ENCODE data around the gene TREML4.

TREML4 gene

DNA sequence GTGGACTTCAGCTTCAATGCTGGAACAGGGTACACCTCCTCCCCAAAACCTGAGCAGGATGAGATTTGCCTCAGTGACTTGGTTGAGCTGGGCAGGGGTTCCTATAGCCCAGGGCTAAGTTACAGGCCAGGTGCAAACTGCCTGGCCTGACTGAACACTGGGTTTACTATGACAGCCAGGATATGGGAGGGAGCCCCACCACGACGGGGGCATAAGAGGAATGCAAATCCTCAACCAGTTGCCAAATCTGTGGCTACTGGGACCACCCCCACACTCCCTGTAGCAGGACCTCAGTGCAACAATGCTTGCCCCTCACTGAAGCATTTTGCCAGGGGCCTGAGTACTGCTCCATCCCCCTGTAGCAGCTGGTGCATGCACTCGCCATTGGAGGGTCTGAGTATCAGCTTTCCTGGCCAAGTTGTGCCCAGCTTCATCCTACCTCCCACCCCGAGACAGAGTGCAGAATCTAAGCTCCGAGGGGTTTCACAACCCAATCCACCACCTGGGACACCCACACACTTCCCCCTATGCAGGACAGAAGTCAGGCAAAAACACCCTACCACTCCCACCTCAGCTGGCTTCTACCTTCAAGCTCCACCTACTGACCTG lies 27.6 kb downstream of the TREML4 start:
- no peak for DNase-seq (ENCODE audit: low spot score)

DNA sequence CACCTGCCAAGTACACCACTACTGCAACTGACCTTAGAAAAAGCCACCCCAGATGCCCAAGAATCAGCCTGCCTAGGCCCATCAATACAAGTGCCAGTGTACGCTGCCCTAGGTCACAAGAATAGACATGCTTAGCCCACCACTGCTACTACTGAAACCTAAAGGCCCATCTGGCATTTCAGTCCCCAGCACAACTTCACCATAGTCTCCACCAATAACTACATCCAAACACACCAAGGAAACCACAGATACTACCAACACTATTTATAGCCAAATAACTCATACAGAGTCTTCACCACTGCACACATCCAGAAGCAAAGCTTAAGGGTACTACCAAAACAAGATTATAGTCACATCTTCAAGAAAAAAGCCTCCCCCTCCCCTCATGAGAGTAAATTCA lies 28.2 kb downstream of the TREML4 start:
- no peak for DNase-seq (ENCODE audit: low spot score)

DNA sequence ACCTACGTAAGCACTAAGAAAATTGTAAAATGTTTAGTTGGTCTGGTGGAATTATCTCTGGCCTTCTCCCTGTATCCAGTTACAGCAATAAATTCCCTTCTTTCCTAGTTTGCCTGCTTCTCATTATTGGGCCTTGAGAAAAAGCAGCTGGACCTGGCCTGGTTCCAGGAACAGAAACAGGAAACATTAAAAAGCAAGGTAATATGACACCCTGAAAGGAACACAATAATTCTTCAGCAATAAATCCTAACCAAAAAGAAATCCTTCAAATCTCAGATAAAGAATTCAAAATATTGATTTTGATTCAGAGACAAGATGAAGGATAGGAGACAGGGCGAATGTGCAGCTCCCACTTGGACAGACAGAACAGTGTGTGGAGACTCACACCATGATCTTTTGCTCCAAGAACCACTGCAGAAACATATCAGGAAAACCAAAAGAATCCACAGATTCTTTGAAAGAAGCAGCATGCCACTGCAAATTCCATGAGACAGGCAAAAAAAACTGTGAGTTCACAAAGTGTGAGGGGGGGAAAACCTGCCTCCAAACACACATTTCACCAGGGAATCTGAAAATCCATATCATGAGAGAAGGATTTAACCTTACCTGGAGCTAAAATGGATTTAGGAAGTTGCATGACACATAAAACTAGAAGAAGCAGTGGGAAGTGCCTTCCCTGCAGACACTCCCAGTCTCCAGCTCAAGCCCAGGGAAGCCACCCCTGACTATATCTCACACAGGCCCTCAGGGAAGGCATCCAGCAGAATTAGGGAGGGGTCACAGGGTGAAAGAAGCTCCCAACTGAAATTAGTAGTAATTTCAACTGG lies 29.4 kb downstream of the TREML4 start:
- DNase-seq (ENCODE audit: low spot score) = peak; percentile 16

DNA sequence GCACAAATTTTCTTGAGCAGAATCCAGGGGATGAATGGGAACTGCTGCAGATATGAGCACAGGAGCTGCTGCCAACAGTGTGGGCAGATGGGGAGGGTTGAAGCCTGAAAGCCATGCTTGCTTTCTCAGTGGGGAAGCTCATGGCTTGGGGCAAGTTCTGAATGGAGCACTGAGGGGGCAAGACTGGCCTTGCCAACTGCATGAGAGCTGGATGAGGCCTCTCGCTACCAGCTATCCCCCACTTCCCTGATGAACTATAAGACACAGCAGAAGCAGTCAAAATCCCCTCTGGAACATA lies 30.0 kb downstream of the TREML4 start:
- DNase-seq (ENCODE audit: low spot score) = no peak

DNA sequence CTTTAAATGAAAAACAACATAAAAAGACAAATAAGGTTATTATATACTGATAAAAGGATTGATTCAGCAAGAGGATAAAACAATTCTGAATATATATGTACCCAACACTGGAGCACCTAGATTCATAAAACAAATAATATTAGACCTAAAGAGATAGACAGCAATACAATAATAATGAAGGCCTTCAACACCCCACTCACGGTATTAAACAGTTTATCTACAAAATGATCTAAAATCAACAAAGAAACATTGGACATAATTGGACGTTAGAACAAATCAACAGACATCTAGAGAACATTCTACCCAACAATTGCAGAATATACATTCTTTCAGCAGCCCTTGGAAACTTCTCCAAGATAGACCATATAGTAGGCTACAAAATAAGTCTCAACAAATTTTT lies 34.3 kb downstream of the TREML4 start:
- no peak for DNase-seq (ENCODE audit: low spot score)

DNA sequence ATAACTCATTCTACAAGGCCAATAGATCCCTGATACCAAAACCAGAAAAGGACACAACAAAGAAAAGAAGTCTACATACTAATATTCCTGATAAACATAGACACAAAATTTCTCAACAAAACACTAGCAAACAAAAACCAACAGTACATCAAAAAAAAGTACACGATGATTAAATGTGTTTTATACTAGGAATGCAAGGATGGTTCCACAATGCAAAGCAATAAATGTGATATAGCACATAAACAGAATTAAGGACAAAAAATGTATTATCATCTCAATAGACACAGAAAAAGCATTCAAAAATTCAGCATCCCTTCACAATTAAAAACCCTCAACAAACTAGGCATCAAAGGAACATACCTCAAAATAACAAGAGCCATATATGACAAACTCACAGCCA lies 35.1 kb downstream of the TREML4 start:
- DNase-seq (ENCODE audit: low spot score) = no peak

DNA sequence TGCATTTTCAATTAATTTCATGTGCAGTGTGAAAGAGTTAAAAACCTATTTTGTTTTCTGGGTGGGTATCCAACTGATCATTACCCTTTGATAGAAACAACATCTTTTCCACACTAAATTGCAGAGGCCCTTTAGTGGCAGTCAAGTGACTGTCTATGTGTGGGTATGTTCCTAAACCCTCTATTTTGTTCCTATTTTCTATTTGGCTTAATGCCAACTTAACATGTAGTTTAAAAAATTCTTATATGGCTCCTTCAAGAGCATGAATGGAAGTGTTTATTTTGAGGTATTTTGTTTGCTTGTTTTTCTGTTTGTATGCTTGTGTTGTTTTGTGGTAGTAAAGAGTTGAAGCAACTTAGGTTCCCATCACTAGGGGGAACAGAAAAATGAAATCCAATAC lies 38.4 kb downstream of the TREML4 start:
- DNase-seq (ENCODE audit: low spot score) = no peak

DNA sequence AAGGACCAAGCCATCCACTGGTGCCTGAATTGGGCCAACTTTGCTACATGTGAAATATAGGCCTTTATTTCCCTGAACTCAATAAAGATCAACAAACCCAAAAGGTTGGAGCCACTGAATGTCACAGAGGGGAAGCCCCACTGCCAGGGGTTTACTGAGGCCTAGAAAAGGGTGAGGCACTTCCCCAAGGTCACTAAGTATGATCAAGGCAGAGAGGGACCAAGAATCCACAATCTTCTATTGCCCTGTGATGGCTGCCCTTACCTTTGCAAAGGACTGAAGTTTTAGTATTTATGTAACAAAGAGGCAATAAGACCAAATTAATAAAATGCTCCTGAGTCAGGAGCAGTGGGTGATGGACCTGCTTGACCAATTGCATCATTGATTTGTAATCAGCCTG lies 40.3 kb downstream of the TREML4 start:
- DNase-seq (ENCODE audit: low spot score) = no peak

DNA sequence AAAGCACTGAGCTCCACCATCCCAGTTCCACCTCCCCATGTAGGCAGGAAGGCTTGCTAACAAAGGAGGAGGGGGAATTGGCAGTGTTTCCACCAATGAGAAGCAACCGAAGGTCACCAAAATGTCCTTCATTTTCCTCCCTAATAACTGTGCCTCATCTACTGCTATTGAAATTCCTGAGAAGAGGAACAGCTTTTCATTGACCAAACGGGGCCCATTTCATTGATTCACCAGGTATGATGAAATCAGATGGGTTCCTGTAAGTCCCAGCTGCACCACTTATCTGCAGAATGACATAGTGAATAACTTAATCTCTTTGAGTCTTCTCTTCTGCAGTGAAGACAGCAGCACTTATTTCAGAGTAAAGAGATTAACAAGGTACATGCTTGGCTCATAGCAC lies 41.0 kb downstream of the TREML4 start:
- no peak for DNase-seq (ENCODE audit: low spot score)

DNA sequence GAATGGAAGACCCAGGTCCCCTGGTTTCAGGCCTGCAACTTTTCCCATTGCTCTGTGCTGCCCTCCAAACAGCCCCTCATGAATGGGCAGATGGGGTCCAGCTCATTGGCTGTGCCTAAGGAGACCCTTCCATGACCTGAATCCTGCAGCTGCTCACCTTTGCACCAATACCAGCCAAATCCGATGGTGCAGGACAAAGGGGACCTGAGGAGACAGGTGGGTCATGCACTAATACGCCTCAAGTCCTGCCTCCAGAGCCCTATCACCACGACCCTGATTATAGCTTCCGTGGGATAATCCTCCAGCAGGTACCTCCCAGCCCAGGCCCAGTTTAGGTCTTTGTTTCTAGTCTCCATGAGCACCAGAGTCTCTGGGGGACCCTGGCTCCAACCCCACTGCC lies 41.6 kb downstream of the TREML4 start:
- DNase-seq (ENCODE audit: low spot score) = no peak

DNA sequence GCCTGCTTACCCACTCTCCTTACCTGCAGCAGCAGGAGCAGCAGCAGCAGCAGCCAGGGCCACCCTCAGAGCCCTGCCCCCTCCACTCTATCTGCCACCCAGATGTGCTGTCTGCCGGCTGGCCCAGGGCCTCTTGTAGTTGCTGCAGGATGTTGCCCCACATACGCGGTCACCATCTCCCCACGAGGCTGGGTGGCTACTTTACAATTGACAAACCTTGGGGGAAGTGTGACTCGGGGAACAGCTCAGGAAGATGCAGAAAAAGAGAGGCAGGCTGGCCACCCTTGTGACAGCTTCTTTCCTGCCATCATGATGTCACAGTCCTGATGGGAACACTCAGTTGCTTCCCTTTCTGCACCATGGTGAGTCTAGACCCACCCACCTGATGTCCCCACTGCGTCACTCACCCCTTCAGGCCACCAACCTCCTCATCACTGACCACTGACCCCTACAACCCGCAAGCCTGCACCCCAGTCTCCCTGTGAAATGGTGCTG lies 43.8 kb downstream of the TREML4 start:
- DNase-seq (ENCODE audit: low spot score) = no peak

DNA sequence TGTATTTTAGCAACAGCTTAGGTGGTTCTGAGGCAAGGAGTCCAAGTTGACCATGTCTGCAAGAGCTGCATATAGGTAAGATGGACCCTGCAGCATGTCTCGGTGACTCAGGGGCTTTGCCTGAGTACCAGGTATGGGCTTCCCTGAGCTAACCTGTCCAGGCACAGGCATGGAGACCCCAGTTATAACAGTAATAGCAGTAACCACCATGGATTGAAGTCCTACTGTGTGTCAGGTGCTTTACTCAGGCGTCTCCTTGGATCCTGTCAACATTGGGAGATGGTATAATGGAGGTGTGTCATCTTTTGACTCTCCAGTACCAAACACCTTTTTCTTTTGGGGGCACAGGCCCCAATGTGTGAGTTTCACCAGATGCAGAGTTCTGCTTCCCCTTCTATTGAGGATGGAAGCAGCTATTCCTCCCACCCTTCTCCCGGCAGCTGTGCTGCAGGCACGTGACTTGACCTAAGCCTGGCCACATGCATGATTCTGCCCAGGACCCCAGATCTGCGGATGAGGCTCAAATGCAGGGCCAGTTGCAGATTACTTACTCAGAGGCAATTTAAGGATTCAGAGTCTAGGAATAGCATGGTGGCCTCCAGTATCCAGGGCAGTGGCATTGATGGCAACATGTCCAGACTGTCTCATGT lies 44.6 kb downstream of the TREML4 start:
- DNase-seq (ENCODE audit: low spot score) = no peak

DNA sequence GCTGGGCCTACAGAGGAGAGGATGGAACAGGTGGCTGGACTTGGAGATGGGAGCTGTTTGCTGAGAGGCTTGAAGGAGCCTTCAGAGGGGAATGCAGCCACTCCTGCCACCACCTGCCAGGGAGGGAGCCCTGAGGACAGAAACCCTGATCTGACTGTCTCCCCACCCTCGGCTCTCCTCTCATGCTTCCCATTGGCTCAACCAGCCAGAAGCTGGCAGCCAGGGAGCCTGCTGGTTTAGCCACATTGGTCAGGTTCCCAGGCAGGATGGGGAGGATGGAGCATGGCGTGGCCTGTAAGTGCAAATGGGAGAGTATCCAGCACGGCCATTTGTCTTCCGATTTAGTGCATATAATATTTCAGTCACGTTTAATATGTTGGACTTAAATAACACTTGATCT lies 45.6 kb downstream of the TREML4 start:
- DNase-seq (ENCODE audit: low spot score) = no peak

DNA sequence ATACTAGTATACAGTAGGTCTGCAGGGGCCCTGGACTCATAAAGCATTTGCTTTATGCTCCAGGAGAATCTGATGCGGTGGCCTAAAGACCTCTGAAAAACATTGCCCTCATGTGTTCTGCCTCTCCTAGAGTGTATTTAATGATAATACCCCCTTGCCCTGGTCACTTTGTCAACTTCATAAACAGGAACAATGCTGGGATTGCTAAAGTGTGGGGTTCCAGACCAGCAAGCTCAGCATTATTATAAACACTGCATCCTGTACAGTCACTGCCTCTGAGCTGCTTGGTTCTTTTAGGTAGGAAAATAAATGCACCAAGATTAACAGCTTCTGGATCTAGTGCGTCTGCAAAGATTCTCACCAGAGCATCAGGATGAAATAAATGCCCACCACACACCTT lies 46.1 kb downstream of the TREML4 start:
- DNase-seq (ENCODE audit: low spot score) = no peak

DNA sequence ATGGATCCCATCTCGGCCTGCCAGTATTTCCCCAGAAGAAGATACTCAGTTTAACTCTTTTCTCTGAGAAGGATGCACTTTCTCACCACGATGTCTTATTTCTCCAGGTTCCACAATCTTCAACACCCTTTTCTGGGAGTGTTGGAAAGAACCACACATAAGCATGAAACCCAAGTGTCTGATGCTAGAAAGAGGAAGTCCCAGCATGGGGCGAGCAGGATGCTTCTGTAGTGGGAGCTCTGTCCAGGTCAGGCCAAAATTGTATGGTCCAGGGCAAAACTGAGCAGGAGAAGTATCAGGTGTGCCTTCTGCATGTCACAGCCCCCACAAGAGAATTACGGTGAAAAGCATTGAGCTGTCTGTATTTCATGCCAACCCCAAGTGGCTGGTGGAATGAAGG lies 47.3 kb downstream of the TREML4 start:
- DNase-seq (ENCODE audit: low spot score) = no peak

DNA sequence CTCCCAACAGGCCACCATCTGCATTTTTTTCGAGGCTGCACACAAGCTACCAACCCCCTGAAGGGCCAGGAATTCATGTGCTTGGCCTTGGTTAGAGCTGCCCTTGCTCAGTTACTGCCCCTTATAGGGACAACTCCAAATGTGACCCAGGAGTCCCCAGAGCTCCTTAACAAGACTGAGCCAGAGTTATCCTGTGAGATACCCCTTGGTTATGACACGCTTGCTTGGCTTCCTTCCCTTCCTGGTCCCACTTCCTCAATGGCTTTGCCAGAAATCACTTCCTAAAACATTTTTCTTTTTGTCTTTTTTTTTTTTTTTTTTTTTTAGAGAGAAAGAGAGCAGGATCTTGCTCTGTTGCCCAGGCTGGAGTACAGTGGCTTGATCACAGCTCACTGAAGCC lies 49.5 kb downstream of the TREML4 start:
- DNase-seq (ENCODE audit: low spot score) = no peak

DNA sequence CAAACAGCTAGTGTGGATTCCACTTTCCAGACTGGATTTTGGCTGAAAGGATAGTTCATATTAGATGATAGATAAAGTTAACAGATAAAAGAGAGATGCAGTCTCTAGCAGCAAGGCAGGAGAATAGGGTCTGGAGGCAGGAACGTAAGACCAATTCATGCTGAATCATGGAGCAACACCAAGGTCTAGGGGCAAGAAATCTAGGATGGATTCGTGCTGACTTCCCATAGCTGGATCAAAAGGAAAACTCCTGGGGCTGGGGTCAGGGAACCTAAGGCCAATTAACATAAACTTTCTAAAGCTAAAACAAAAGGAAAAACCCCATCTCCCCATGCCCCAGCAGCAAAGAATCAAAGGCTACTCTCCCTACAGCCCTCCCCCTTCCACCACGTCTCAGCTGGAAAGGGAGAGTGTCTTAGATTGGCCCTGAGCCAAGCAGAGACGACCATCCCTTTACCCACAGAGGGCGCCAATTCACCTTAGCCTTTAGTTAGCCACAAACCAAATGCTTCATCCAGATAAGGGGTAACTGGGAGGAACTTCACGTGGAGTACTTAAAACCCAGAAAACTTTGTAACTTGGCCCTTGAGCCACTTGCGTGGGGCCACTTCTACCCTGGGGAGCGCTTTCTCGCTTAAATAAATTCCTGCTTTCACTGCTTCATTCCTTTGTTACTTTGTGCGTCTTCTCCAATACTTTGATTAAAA lies 50.7 kb downstream of the TREML4 start:
- DNase-seq (ENCODE audit: low spot score) = peak; percentile 55

DNA sequence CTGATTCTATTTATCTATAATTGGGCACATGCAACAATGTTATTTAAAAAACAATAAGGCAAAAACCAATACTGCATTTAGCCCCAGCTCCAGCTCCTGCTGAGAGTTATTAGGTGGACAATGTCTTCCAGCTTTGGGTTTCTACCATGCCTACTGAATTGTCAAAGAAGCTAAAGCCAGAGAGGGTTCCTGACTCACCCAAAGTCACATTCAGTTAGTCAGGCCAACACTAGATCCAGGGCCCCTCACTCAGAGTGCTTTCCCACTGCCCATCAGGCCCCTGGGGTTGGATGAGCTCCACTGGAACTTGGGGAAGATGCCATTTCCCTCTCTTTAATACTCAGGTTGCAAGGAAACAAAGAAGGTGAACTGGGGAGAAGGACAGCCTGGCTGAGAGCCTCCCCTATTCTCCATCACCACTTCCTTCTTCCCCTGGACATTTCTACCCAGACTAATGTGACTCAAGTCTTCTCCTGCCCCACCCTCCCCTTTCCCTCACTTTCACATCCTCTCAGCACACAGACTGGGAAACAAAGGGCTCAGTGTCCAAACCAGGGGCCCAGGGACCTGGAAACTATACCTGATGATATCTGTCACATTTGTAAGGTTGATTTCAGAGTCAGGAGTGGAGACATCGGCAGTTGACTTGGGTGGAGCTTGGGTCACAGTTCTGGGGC lies 52.4 kb downstream of the TREML4 start:
- peak; percentile 3 for DNase-seq (ENCODE audit: low spot score)

DNA sequence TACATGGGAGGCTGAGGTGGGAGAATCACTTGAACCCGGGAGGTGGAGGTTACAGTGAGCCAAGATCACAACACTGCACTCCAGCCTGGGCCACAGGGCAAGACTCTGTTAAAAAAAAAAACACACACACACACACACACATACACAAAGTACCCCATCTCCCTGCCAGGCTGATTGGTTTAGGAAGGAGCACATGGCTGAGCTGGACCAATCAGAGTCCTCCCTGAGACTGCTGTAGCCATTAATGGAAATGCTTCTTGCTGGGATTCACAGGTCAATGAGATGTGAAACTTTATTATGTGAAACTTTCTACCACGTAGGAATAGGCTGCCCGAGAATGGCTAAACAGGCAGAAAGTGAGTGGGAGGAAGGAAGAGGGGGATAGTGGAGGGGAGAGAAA lies 55.5 kb downstream of the TREML4 start:
- no peak for DNase-seq (ENCODE audit: low spot score)

DNA sequence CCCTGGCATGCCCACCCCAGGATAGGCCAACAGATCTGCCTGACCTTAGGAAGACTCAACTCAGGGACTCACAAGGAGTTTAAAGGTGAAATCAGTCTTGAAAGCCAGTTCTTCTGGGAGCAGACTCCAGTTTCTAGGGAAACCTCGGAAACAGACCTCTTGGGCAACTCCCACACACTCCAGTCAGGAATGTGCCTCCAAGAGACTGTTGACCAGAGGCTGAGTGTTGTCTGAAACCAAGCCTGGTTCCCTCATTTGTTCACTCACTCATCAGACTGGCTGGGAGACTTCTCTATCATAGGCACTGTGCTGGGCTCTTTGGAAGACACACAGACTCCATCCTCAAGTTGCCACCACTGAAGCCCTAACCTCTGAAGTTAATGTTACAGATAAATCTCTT lies 56.6 kb downstream of the TREML4 start:
- DNase-seq (ENCODE audit: low spot score) = no peak

DNA sequence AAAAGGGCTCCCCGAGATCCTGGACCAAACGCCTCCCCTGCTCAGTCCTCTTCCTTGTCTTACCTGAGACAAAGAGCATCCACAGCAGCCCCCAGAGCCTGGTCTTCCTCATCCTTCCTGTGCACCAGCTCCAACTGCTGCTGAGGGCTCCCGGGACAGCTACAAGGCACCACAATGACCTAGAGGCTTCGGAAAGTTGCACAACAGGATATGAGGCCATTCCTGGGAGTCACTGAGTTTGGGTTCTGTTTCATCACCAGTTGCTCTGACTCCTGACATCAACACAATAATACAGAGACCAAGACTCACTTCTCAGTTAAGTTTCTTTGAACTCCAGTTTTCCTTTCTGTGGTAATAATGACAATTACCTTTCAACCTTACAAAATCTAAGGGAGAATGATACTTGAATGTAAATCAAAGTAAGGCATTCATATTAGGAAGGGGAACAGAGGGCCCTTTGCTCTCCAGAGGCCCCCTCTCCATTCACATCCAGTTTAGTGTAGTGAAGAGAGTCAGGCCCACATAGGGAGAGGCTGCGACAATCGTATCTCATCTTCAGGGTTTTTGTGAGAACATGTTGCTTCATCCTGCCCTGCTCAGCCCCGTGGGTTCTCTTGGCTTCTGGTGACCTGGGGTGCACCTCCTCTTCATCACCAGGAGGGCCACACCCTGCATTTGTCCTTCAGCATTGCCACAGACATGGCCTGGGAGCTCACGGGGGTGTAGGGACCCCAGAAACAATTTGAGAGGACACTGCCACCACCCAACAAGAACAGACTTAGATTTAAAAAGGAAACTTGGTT lies 58.6 kb downstream of the TREML4 start, which contains the start of gene TREM1:
TREM1 (minus strand) TSS at position 139 of the 803 bp plus-strand sequence; CDS start at position 112, 27 bp downstream.
- DNase-seq (ENCODE audit: low spot score) = no peak

Data from LoVo (cell line).